Measurements from ENCODE around the gene BAZ2B. TPM values are rescaled to one million over a fixed set of nuclear protein-coding genes. Genes with fewer than 3 reads are reported as not detected.
A peak's percentile ranks its signal among the peaks of the same experiment; 100 is the strongest.
"Not testable (repeated sequence)": the region's sequence is repeated elsewhere in the genome, so short reads cannot be mapped to it uniquely, and the experiment has no call there.

BAZ2B gene
- total and polyA plus RNA-seq, 4 donors, result 43.3 to 174 (median 105) TPM

DNA sequence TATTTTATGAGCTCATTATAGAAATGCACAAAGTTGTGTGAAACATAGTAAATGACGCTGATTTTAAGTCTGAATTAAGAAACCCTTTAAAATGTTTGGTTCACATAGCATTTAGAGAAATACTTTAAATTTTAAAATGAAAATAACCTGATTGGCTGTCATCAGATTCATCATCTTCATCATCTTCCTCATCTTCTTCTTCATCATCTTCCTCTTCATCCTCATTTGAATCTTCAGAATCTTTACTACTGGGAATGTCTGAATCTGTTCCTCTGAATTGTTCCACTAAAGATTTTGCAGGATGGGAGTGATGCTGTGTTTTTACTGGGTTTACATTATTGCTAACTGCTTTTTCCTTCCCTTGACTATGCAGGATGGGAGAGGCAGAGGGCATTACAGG, 183.7 kb downstream of the BAZ2B start:
- Histone ChIP-seq H3K4me3 (ENCODE audit: low read depth, low read length) (no peak overlapping the region), H3K27me3 (ENCODE audit: control insufficient read depth, insufficient read depth, low read length) (no peaks in the 10 kb centered on the region), H3K4me1 (ENCODE audit: control insufficient read depth, insufficient read depth, low read length) (no peaks in the 10 kb centered on the region), H3K9me3 (ENCODE audit: control insufficient read depth, insufficient read depth, low read length) (no peaks in the 10 kb centered on the region), H3K27ac (ENCODE audit: low read depth, low read length) (no peak overlapping the region), H3K36me3 (ENCODE audit: control insufficient read depth, insufficient read depth, low read length) (peaks cover 8% of the 10 kb centered on the region)
- WGBS (ENCODE audit: insufficient coverage), result no CpG with 5 or more reads among the region's 1 CpG
- DNase-seq (ENCODE audit: low read depth in 4 of 6, low spot score in 6 of 6), result no peak

DNA sequence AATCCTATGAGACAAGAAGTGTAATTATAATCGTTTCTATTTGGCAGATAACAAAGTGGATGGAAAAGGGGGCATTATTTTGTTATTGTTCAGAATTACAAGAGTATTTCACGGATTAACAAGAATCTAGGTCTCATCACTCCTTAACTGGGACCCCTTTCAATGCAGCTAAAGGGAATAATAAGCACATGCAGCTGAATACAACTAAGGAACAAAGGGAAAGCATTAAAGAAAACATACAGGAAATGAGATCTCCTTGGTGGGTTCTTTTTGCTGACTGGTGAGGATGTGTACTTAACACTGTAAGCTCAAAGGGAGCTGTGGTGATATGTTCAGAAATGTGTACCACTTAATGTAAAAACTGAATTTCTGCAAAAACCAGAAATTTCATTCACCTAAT, 189.3 kb downstream of the BAZ2B start:
- no CpG with 5 or more reads among the region's 2 CpGs for WGBS (ENCODE audit: insufficient coverage)
- peak in 1 of 6 donors; percentile 8 for DNase-seq (ENCODE audit: low read depth in 4 of 6, low spot score in 6 of 6)

GRCh38 chr2:159419403-159419802, 196.9 kb downstream of the BAZ2B start:
- no peak for DNase-seq (ENCODE audit: low read depth in 4 of 6, low spot score in 6 of 6)
- H3K36me3 ChIP-seq (ENCODE audit: control insufficient read depth, insufficient read depth, low read length), result peaks cover 3% of the 10 kb centered on the region

More for the DNA sequence above, 189.3 kb downstream of the BAZ2B start:
- Histone ChIP-seq H3K36me3 (ENCODE audit: control insufficient read depth, insufficient read depth, low read length) (peaks cover 8% of the 10 kb centered on the region), H3K9me3 (ENCODE audit: control insufficient read depth, insufficient read depth, low read length) (no peaks in the 10 kb centered on the region), H3K27me3 (ENCODE audit: control insufficient read depth, insufficient read depth, low read length) (no peaks in the 10 kb centered on the region), H3K27ac (ENCODE audit: low read depth, low read length) (no peak overlapping the region), H3K4me1 (ENCODE audit: control insufficient read depth, insufficient read depth, low read length) (no peaks in the 10 kb centered on the region), H3K4me3 (ENCODE audit: low read depth, low read length) (no peak overlapping the region)

GRCh38 chr2:159411460-159411859, 204.9 kb downstream of the BAZ2B start:
- Histone ChIP-seq H3K27ac (ENCODE audit: low read depth, low read length) (no peak overlapping the region), H3K4me1 (ENCODE audit: control insufficient read depth, insufficient read depth, low read length) (no peaks in the 10 kb centered on the region), H3K27me3 (ENCODE audit: control insufficient read depth, insufficient read depth, low read length) (no peaks in the 10 kb centered on the region), H3K4me3 (ENCODE audit: low read depth, low read length) (no peak overlapping the region), H3K9me3 (ENCODE audit: control insufficient read depth, insufficient read depth, low read length) (no peaks in the 10 kb centered on the region), H3K36me3 (ENCODE audit: control insufficient read depth, insufficient read depth, low read length) (peaks cover 7% of the 10 kb centered on the region)
- no peak for DNase-seq (ENCODE audit: low read depth in 4 of 6, low spot score in 6 of 6)
- no CpG with 5 or more reads among the region's 1 CpG for WGBS (ENCODE audit: insufficient coverage)

More at GRCh38 chr2:159419403-159419802, 196.9 kb downstream of the BAZ2B start:
- no peaks in the 10 kb centered on the region for H3K4me1 ChIP-seq (ENCODE audit: control insufficient read depth, insufficient read depth, low read length)
- H3K9me3 ChIP-seq (ENCODE audit: control insufficient read depth, insufficient read depth, low read length), result no peaks in the 10 kb centered on the region
- H3K27me3 ChIP-seq (ENCODE audit: control insufficient read depth, insufficient read depth, low read length), result no peaks in the 10 kb centered on the region
- H3K27ac ChIP-seq (ENCODE audit: low read depth, low read length), result no peak overlapping the region
- no CpG with 5 or more reads among the region's 2 CpGs for WGBS (ENCODE audit: insufficient coverage)
- no peak overlapping the region for H3K4me3 ChIP-seq (ENCODE audit: low read depth, low read length)

DNA sequence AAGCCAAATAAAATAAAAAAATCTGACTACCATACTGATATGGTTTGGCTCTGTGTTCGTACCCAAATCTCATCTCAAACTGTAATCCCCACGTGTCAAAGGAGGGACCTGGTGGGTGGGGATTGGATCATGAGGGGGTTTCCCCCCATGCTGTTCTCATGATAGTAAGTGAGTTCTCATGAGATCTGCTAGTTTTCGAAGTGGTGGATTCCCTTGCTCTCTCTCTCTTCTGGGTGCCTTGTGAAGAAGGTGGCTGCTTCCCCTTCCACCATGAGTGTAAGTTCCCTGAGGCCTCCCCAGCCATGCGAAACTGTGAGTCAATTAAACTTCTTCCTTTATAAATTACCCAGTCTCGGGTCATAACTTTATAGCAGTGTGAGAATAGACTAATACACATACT, 206.1 kb downstream of the BAZ2B start:
- Histone ChIP-seq H3K4me1 (ENCODE audit: control insufficient read depth, insufficient read depth, low read length) (no peaks in the 10 kb centered on the region), H3K27me3 (ENCODE audit: control insufficient read depth, insufficient read depth, low read length) (no peaks in the 10 kb centered on the region), H3K4me3 (ENCODE audit: low read depth, low read length) (no peak overlapping the region), H3K27ac (ENCODE audit: low read depth, low read length) (no peak overlapping the region), H3K36me3 (ENCODE audit: control insufficient read depth, insufficient read depth, low read length) (peaks cover 7% of the 10 kb centered on the region), H3K9me3 (ENCODE audit: control insufficient read depth, insufficient read depth, low read length) (no peaks in the 10 kb centered on the region)
- no peak for DNase-seq (ENCODE audit: low read depth in 4 of 6, low spot score in 6 of 6)
- no CpG with 5 or more reads among the region's 5 CpGs for WGBS (ENCODE audit: insufficient coverage)

DNA sequence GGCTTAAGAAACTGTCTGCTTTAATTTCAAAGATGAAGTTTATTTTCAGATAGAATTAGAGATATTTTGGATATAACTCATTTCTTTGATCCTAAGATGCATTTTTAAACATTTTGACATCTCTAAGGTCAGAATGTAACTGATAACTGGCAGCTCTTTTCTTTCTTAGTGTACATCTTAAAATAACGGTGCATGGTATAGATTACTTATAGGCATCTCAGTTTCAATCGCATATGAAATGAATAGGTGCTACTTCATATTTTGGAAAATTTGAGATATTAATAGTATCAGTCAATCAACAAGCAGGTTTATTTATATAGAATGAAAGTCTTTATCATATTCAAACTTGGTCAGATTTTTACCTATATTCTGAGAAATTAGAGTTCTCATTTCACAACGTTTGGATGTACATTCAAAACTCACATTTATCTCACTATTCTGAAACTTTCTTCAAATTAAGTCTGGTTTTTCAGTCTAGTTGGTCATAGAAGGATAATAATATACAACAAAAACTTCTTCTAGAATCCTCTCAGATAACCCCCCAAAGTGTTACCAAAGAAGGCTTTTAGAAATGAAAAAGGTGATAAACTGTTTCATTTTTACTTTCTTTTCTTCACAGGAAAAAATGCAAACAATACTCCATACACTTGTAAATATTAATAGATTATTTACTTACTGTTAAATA, 207.1 kb downstream of the BAZ2B start:
- Histone ChIP-seq H3K27me3 (ENCODE audit: control insufficient read depth, insufficient read depth, low read length) (no peaks in the 10 kb centered on the region), H3K36me3 (ENCODE audit: control insufficient read depth, insufficient read depth, low read length) (peaks cover 7% of the 10 kb centered on the region), H3K9me3 (ENCODE audit: control insufficient read depth, insufficient read depth, low read length) (no peaks in the 10 kb centered on the region), H3K27ac (ENCODE audit: low read depth, low read length) (no peak overlapping the region), H3K4me3 (ENCODE audit: low read depth, low read length) (no peak overlapping the region), H3K4me1 (ENCODE audit: control insufficient read depth, insufficient read depth, low read length) (no peaks in the 10 kb centered on the region)
- no CpG with 5 or more reads among the region's 3 CpGs for WGBS (ENCODE audit: insufficient coverage)
- DNase-seq (ENCODE audit: low read depth in 4 of 6, low spot score in 6 of 6), result no peak

DNA sequence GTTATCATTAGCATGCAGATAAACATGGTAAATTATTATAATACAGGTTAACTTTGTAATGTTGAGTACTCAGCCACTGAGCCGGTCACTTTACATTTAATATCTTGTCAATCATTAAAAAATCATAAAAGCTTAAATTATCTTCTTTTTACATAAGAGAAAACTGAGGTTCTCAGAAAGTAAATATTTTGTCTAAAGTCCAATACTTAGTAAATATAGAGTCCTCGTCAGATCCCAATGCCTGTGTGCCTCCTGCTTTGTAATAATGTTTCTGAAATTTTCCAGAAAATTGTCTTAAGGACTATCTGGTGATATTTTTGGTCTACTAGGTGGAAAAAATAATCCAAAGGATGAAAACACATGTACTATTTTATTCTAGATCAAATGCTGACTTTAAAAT, 213.6 kb downstream of the BAZ2B start:
- no peaks in the 10 kb centered on the region for H3K27me3 ChIP-seq (ENCODE audit: control insufficient read depth, insufficient read depth, low read length)
- H3K36me3 ChIP-seq (ENCODE audit: control insufficient read depth, insufficient read depth, low read length), result no peaks in the 10 kb centered on the region
- WGBS (ENCODE audit: insufficient coverage), result no CpG with 5 or more reads among the region's 2 CpGs
- no peak overlapping the region for H3K27ac ChIP-seq (ENCODE audit: low read depth, low read length)
- H3K9me3 ChIP-seq (ENCODE audit: control insufficient read depth, insufficient read depth, low read length), result no peaks in the 10 kb centered on the region
- no peaks in the 10 kb centered on the region for H3K4me1 ChIP-seq (ENCODE audit: control insufficient read depth, insufficient read depth, low read length)
- H3K4me3 ChIP-seq (ENCODE audit: low read depth, low read length), result no peak overlapping the region
- no peak for DNase-seq (ENCODE audit: low read depth in 4 of 6, low spot score in 6 of 6)

- not testable (repeated sequence) for H3K27me3 ChIP-seq (ENCODE audit: control insufficient read depth, insufficient read depth, low read length); H3K27ac ChIP-seq (ENCODE audit: low read depth, low read length); H3K9me3 ChIP-seq (ENCODE audit: control insufficient read depth, insufficient read depth, low read length); H3K4me3 ChIP-seq (ENCODE audit: low read depth, low read length); H3K4me1 ChIP-seq (ENCODE audit: control insufficient read depth, insufficient read depth, low read length); DNase-seq (ENCODE audit: low read depth in 4 of 6, low spot score in 6 of 6); H3K36me3 ChIP-seq (ENCODE audit: control insufficient read depth, insufficient read depth, low read length)
- 93% methylated on average over 3 of the region's 5 CpGs for WGBS (ENCODE audit: insufficient coverage)
Measured at GRCh38 chr2:159402160-159402559, 214.2 kb downstream of the BAZ2B start.

DNA sequence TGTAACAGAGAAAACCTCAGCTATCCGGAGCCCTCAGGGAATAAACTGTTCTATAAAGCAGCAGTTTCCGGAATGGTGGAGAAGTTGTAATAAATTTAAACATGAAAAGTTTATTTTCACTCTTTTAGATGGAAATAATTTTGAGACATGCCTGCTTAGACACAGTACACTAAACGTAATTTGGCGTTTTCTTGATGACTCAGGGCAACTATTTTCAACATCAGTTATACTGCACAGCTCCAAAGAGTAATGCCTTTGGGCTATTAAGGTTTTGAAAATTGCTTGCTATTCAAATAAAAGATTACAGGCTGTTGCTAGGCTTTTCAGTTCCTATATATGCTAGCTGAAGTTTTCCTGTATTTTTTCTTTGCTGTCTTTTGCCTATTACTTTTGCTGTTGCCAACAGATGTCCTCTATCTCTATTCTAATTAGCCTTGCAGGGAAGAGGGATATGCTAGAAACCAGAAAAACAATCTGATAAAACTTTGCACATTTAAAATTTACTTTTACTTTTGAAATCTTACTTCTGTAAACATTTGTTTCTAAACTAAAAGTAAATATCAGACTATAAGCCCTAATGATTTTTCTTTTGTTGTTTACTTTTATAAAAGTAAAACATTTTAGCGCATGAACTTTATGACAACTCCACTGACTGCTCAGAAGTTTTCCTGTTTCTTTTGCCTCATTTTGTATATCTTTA, 216.5 kb downstream of the BAZ2B start:
- no peaks in the 10 kb centered on the region for H3K36me3 ChIP-seq (ENCODE audit: control insufficient read depth, insufficient read depth, low read length)
- DNase-seq (ENCODE audit: low read depth in 4 of 6, low spot score in 6 of 6), result peak in 1 of 6 donors; percentile 14
- no peak overlapping the region for H3K4me3 ChIP-seq (ENCODE audit: low read depth, low read length)
- no peaks in the 10 kb centered on the region for H3K4me1 ChIP-seq (ENCODE audit: control insufficient read depth, insufficient read depth, low read length)
- no peak overlapping the region for H3K27ac ChIP-seq (ENCODE audit: low read depth, low read length)
- WGBS (ENCODE audit: insufficient coverage), result no CpG with 5 or more reads among the region's 5 CpGs
- H3K9me3 ChIP-seq (ENCODE audit: control insufficient read depth, insufficient read depth, low read length), result no peaks in the 10 kb centered on the region
- H3K27me3 ChIP-seq (ENCODE audit: control insufficient read depth, insufficient read depth, low read length), result no peaks in the 10 kb centered on the region

- Histone ChIP-seq H3K9me3 (ENCODE audit: control insufficient read depth, insufficient read depth, low read length) (no peaks in the 10 kb centered on the region), H3K36me3 (ENCODE audit: control insufficient read depth, insufficient read depth, low read length) (no peaks in the 10 kb centered on the region), H3K4me3 (ENCODE audit: low read depth, low read length) (no peak overlapping the region), H3K27ac (ENCODE audit: low read depth, low read length) (no peak overlapping the region), H3K4me1 (ENCODE audit: control insufficient read depth, insufficient read depth, low read length) (no peaks in the 10 kb centered on the region), H3K27me3 (ENCODE audit: control insufficient read depth, insufficient read depth, low read length) (no peaks in the 10 kb centered on the region)
- WGBS (ENCODE audit: insufficient coverage), result 67% methylated on average over 1 of the region's 1 CpG
- peak in 1 of 6 donors; percentile 37 for DNase-seq (ENCODE audit: low read depth in 4 of 6, low spot score in 6 of 6)
Measured at GRCh38 chr2:159396799-159397198, 219.5 kb downstream of the BAZ2B start.
